Smooth muscle cell (in vitro differentiated cells): ENCODE results near the gene CCDC102B. TPM values are rescaled to one million over a fixed set of nuclear protein-coding genes. Genes with fewer than 3 reads are reported as not detected.

Source experiments
- DNase-seq: peaks from one replicate; lab custom pipeline; 2025; ENCODE audit not compliant: unreplicated experiment; lab: John Stamatoyannopoulos, UW
- H2AFZ ChIP-seq: fragments of 200-600 bp; sonication (generic); 2 replicates; pipeline ENCODE4 v1.6.0; 2016; ENCODE audit warnings: antibody characterized with exemption, low read depth, mild to moderate bottlenecking
- H3F3A ChIP-seq: fragments of 200-600 bp; sonication (generic); 2 replicates; pipeline ENCODE4 v1.6.0; 2017; ENCODE audit warnings: antibody characterized with exemption, low read depth
- H3K27ac ChIP-seq: fragments of 200-600 bp; sonication (generic); 2 replicates; pipeline ENCODE4 v1.5.1; 2016; ENCODE audit warnings: low read depth, mild to moderate bottlenecking
- H3K27me3 ChIP-seq: fragments of 200-600 bp; sonication (generic); 2 replicates; pipeline ENCODE4 v1.6.1; 2016; ENCODE audit warnings: low read depth, mild to moderate bottlenecking
- H3K36me3 ChIP-seq: fragments of 200-600 bp; sonication (generic); 2 replicates; pipeline ENCODE4 v1.5.1; 2016; ENCODE audit warnings: low read depth
- H3K4me1 ChIP-seq: fragments of 200-600 bp; sonication (generic); 2 replicates; pipeline ENCODE4 v1.5.1; 2016; ENCODE audit warnings: low read depth
- H3K4me2 ChIP-seq: fragments of 200-600 bp; sonication (generic); 2 replicates; pipeline ENCODE4 v1.6.0; 2016; ENCODE audit warnings: mild to moderate bottlenecking
- H3K4me3 ChIP-seq: fragments of 200-600 bp; sonication (generic); 2 replicates; pipeline ENCODE4 v1.5.1; 2016; ENCODE audit warnings: mild to moderate bottlenecking
- H3K79me2 ChIP-seq: fragments of 200-600 bp; sonication (generic); 2 replicates; pipeline ENCODE4 v1.6.0; 2016; ENCODE audit warnings: low read depth, mild to moderate bottlenecking
- H3K9ac ChIP-seq: fragments of 200-600 bp; sonication (generic); 2 replicates; pipeline ENCODE4 v1.6.0; 2016; ENCODE audit warnings: low read depth
- H3K9me3 ChIP-seq: fragments of 200-600 bp; sonication (generic); replicated peaks from 2 replicates; pipeline ENCODE4 v1.5.1; 2016; ENCODE audit warnings: low read depth
- H4K20me1 ChIP-seq: fragments of 200-600 bp; sonication (generic); 2 replicates; pipeline ENCODE4 v1.6.0; 2016; ENCODE audit warnings: low read depth
- CTCF ChIP-seq: fragments of 200-600 bp; sonication (generic); IDR thresholded peaks from 2 replicates; pipeline ENCODE4 v1.5.1; 2017; ENCODE audit warnings: borderline replicate concordance, mild to moderate bottlenecking, antibody characterized with exemption; ENCODE audit not compliant: insufficient read depth, poor library complexity, severe bottlenecking
- WGBS: methylation state at CpG from one replicate; pipeline ENCODE4 v1.1.7; 2016; ENCODE audit warnings: low lambda C conversion rate; 5-methylcytosine and 5-hydroxymethylcytosine counted together
- polyA plus RNA-seq: library from polyadenylated mRNA; unstranded; fragments of >200 nt; fragmentation: Nextera tagmentation; extraction: Ambion mirVana; gene quantifications from 2 replicates; pipeline ENCODE4 v1.2.1, GENCODE V29; 2016
- total RNA-seq: library from RNA; depleted of rRNA; stranded (reverse); fragments of >200 nt; gene quantifications from 2 replicates; pipeline ENCODE4 v1.2.3, GENCODE V29; 2014

Gene CCDC102B
- total and polyA plus RNA-seq, 2 experiments from 2014 or later: 9.7 to 10.3 TPM

GRCh38 chr18:69022426-69022825 lies 224.5 kb downstream of the CCDC102B start:
- no peak overlapping the region for H2AFZ ChIP-seq
- WGBS: 97% methylated on average over 1 of the region's 1 CpG
- H3F3A ChIP-seq: no peaks in the 10 kb centered on the region
- H3K9ac ChIP-seq: no peak overlapping the region
- H3K36me3 ChIP-seq: no peaks in the 10 kb centered on the region
- no peak overlapping the region for H3K4me2 ChIP-seq
- H4K20me1 ChIP-seq: no peaks in the 10 kb centered on the region
- no peak overlapping the region for H3K4me3 ChIP-seq
- no peaks in the 10 kb centered on the region for H3K79me2 ChIP-seq
- DNase-seq: no peak
- TF ChIP-seq CTCF: no peak
- no peaks in the 10 kb centered on the region for H3K4me1 ChIP-seq
- no peak overlapping the region for H3K27ac ChIP-seq
- H3K27me3 ChIP-seq: no peaks in the 10 kb centered on the region
- no peaks in the 10 kb centered on the region for H3K9me3 ChIP-seq

GRCh38 chr18:69031571-69031970 lies 233.7 kb downstream of the CCDC102B start:
- H3K4me3 ChIP-seq: no peak overlapping the region
- no peaks in the 10 kb centered on the region for H4K20me1 ChIP-seq
- no peaks in the 10 kb centered on the region for H3K4me1 ChIP-seq
- DNase-seq: no peak
- H3K9me3 ChIP-seq: no peaks in the 10 kb centered on the region
- no peaks in the 10 kb centered on the region for H3K79me2 ChIP-seq
- no peak overlapping the region for H2AFZ ChIP-seq
- H3K9ac ChIP-seq: no peak overlapping the region
- WGBS: 95% methylated on average over 1 of the region's 1 CpG
- H3F3A ChIP-seq: no peaks in the 10 kb centered on the region
- no peaks in the 10 kb centered on the region for H3K27me3 ChIP-seq
- H3K27ac ChIP-seq: no peak overlapping the region
- no peaks in the 10 kb centered on the region for H3K36me3 ChIP-seq
- no peak overlapping the region for H3K4me2 ChIP-seq
- TF ChIP-seq CTCF: no peak

GRCh38 chr18:69032009-69032408 lies 234.1 kb downstream of the CCDC102B start:
- H3K4me2 ChIP-seq: no peak overlapping the region
- no peak for DNase-seq
- H3F3A ChIP-seq: no peaks in the 10 kb centered on the region
- no peaks in the 10 kb centered on the region for H3K36me3 ChIP-seq
- H3K4me1 ChIP-seq: no peaks in the 10 kb centered on the region
- no peaks in the 10 kb centered on the region for H3K27me3 ChIP-seq
- H3K9ac ChIP-seq: no peak overlapping the region
- H2AFZ ChIP-seq: no peak overlapping the region
- TF ChIP-seq CTCF: no peak
- no peaks in the 10 kb centered on the region for H3K79me2 ChIP-seq
- H3K27ac ChIP-seq: no peak overlapping the region
- no peaks in the 10 kb centered on the region for H3K9me3 ChIP-seq
- no peaks in the 10 kb centered on the region for H4K20me1 ChIP-seq
- no peak overlapping the region for H3K4me3 ChIP-seq

GRCh38 chr18:69035756-69036155 lies 237.9 kb downstream of the CCDC102B start:
- TF ChIP-seq CTCF: no peak
- WGBS: 93% methylated on average over 1 of the region's 1 CpG
- H3K4me1 ChIP-seq: no peaks in the 10 kb centered on the region
- no peaks in the 10 kb centered on the region for H3K79me2 ChIP-seq
- H3K9me3 ChIP-seq: no peaks in the 10 kb centered on the region
- no peaks in the 10 kb centered on the region for H4K20me1 ChIP-seq
- DNase-seq: no peak
- no peak overlapping the region for H3K27ac ChIP-seq
- H3K4me3 ChIP-seq: no peak overlapping the region
- no peaks in the 10 kb centered on the region for H3F3A ChIP-seq
- no peak overlapping the region for H3K9ac ChIP-seq
- H3K27me3 ChIP-seq: no peaks in the 10 kb centered on the region
- no peak overlapping the region for H3K4me2 ChIP-seq
- no peaks in the 10 kb centered on the region for H3K36me3 ChIP-seq
- H2AFZ ChIP-seq: no peak overlapping the region
